MCF 10A (cell line): Measurements from ENCODE around the gene CAPZB. TPM values are rescaled to one million over a fixed set of nuclear protein-coding genes. Genes with fewer than 3 reads are reported as not detected.
"Not testable (repeated sequence)": the region's sequence is repeated elsewhere in the genome, so short reads cannot be mapped to it uniquely, and the experiment has no call there.

ENCODE experiments used
- BruUV-seq: library from RNA; stranded (reverse); fragments of 400-500 nt; replicated peaks from 2 replicates; lab custom pipeline; 2021; lab: Mats Ljungman, UMichigan
- CTCF ChIA-PET: fragments of 300-600 bp; sonication (Branson Sonifier 250); formaldehyde crosslinking; extraction: SDS; loops from one replicate; lab custom pipeline; 2021; ENCODE audit warnings: antibody characterized with exemption, inconsistent platforms; lab: Yijun Ruan, JAX
- POLR2A ChIA-PET: fragments of 300-600, 350-650 bp; sonication (Branson Sonifier 250); formaldehyde crosslinking; extraction: SDS; loops from one replicate; lab custom pipeline; 2020; ENCODE audit warnings: antibody characterized with exemption, inconsistent platforms; lab: Yijun Ruan, JAX
- DNase-seq: peaks from one replicate; pipeline ENCODE4 v3.0.0-alpha.2; 2018; ENCODE audit not compliant: unreplicated experiment
- H3K27ac Mint-ChIP-seq: one replicate; pipeline ENCODE4 v1.8.0; 2022; ENCODE audit warnings: mild to moderate bottlenecking, low read depth, mixed read lengths; ENCODE audit not compliant: unreplicated experiment
- H3K27me3 Mint-ChIP-seq: one replicate; pipeline ENCODE4 v1.8.0; 2022; ENCODE audit warnings: mixed read lengths; ENCODE audit not compliant: insufficient read depth, unreplicated experiment
- H3K36me3 Mint-ChIP-seq: one replicate; pipeline ENCODE4 v1.8.0; 2022; ENCODE audit warnings: mild to moderate bottlenecking, moderate library complexity, mixed read lengths; ENCODE audit not compliant: insufficient read depth, unreplicated experiment
- H3K4me1 Mint-ChIP-seq: one replicate; pipeline ENCODE4 v1.8.0; 2022; ENCODE audit warnings: mixed read lengths; ENCODE audit not compliant: insufficient read depth, unreplicated experiment
- H3K4me3 Mint-ChIP-seq: one replicate; pipeline ENCODE4 v1.8.0; 2022; ENCODE audit warnings: mild to moderate bottlenecking, moderate library complexity, mixed read lengths; ENCODE audit not compliant: unreplicated experiment
- H3K9me3 Mint-ChIP-seq: one replicate; pipeline ENCODE4 v1.8.0; 2022; ENCODE audit warnings: mixed read lengths; ENCODE audit not compliant: unreplicated experiment
- intact Hi-C: fragments of 100-400 bp; cut with micrococcal nuclease; formaldehyde crosslinking; loops from 2 replicates; pipeline ENCODE4 v1.14.1; 2022
- total RNA-seq: library from RNA; stranded (reverse); gene quantifications from 2 replicates; pipeline ENCODE4 v1.2.3, GENCODE V29; 2022
- TF ChIP-seq, protein P1 (sequence below): fragments of 200-600 bp; IDR thresholded peaks from one replicate; pipeline ENCODE4 v1.8.0; 2022; ENCODE audit warnings: antibody characterized with exemption, mild to moderate bottlenecking; ENCODE audit not compliant: unreplicated experiment

Gene CAPZB
- total RNA-seq, 1 experiment from 2014 or later, result 252 TPM

GRCh38 chr1:19514391-19514831 is 29.1 kb upstream of the CAPZB start:
- intact Hi-C loops, result no loop called here
- TF ChIP-seq, protein P1, sequence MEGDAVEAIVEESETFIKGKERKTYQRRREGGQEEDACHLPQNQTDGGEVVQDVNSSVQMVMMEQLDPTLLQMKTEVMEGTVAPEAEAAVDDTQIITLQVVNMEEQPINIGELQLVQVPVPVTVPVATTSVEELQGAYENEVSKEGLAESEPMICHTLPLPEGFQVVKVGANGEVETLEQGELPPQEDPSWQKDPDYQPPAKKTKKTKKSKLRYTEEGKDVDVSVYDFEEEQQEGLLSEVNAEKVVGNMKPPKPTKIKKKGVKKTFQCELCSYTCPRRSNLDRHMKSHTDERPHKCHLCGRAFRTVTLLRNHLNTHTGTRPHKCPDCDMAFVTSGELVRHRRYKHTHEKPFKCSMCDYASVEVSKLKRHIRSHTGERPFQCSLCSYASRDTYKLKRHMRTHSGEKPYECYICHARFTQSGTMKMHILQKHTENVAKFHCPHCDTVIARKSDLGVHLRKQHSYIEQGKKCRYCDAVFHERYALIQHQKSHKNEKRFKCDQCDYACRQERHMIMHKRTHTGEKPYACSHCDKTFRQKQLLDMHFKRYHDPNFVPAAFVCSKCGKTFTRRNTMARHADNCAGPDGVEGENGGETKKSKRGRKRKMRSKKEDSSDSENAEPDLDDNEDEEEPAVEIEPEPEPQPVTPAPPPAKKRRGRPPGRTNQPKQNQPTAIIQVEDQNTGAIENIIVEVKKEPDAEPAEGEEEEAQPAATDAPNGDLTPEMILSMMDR, result no peak
- ChIA-PET POLR2A (no interaction called here), CTCF (no interaction called here)
- Mint-ChIP-seq H3K27ac (no peak overlapping the region), H3K27me3 (no peaks in the 10 kb centered on the region), H3K4me3 (no peak overlapping the region), H3K4me1 (no peaks in the 10 kb centered on the region), H3K9me3 (peaks cover 8% of the 10 kb centered on the region), H3K36me3 (no peaks in the 10 kb centered on the region)
- BruUV-seq, result no TSS peak
- no peak for DNase-seq

- no peaks in the 10 kb centered on the region for H3K27me3 Mint-ChIP-seq
- ChIA-PET POLR2A (no interaction called here), CTCF (no interaction called here)
- TF ChIP-seq, protein P1, result no peak
- BruUV-seq, result no TSS peak
- DNase-seq, result no peak
- H3K36me3 Mint-ChIP-seq, result no peaks in the 10 kb centered on the region
- H3K4me3 Mint-ChIP-seq, result no peak overlapping the region
- intact Hi-C loops, result no loop called here
- peaks cover 5% of the 10 kb centered on the region for H3K9me3 Mint-ChIP-seq
- no peaks in the 10 kb centered on the region for H3K4me1 Mint-ChIP-seq
- H3K27ac Mint-ChIP-seq, result no peak overlapping the region
These were observed 27.2 kb upstream of the CAPZB start for GRCh38 chr1:19512545-19512944.

- BruUV-seq, result no TSS peak
- Mint-ChIP-seq H3K36me3 (no peaks in the 10 kb centered on the region), H3K27me3 (no peaks in the 10 kb centered on the region), H3K27ac (no peak overlapping the region), H3K4me3 (no peak overlapping the region), H3K9me3 (no peaks in the 10 kb centered on the region), H3K4me1 (no peaks in the 10 kb centered on the region)
- ChIA-PET CTCF (interaction anchor here (0.6 to 0.8 kb wide), 3 partner anchors 119 to 477 kb away, joined by 3 to 4 read pairs (median 3); no protein-coding TSS in a partner anchor), POLR2A (interaction anchor here (0.6 to 0.8 kb wide), 2 partner anchors 12 to 85 kb away, joined by 3 read pairs; no protein-coding TSS in a partner anchor)
- DNase-seq, result no peak
- intact Hi-C loops, result no loop called here
- TF ChIP-seq, protein P1, result no peak
These were observed 25.8 kb upstream of the CAPZB start for GRCh38 chr1:19511116-19511515.

DNA sequence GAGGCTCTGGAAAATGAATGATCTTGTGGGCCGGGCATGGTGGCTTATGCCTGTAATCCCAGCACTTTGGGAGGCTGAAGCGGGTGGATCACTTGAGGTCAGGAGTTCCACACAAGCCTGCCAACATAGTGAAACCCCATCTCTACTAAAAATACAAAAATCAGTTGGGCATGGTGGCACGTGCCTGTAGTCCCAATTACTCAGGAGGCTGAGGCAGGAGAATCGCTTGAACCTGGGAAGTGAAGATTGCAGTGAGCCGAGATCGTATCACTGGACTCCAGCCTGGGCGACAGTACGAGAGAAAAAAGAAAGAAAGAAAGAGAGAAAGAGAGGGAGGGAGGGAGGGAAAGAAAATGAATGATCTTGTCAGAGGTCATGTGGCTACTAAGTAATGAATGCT is 24.3 kb upstream of the CAPZB start:
- BruUV-seq, CTCF ChIA-PET, POLR2A ChIA-PET, H3K27me3 Mint-ChIP-seq, H3K4me1 Mint-ChIP-seq, H3K9me3 Mint-ChIP-seq, DNase-seq, intact Hi-C loops, H3K27ac Mint-ChIP-seq, H3K4me3 Mint-ChIP-seq, H3K36me3 Mint-ChIP-seq: not testable (repeated sequence)
